Loucy (cell line): ENCODE data around the gene SLC4A8.

Source experiments
- CTCF ChIP-seq: fragments of 200-600 bp; sonication (generic); conservative IDR thresholded peaks from 2 replicates; pipeline ENCODE4 v1.5.1; 2014; ENCODE audit warnings: mild to moderate bottlenecking, antibody characterized with exemption, low read length
- EZH2phosphoT487 ChIP-seq: fragments of 200-600 bp; IDR thresholded peaks from 2 replicates; pipeline ENCODE4 v1.6.1; 2018; ENCODE audit warnings: antibody characterized with exemption, mild to moderate bottlenecking, moderate library complexity, borderline replicate concordance

- TF ChIP-seq CTCF: no peak
- no peak for TF ChIP-seq EZH2phosphoT487
These were observed 17.0 kb downstream of the SLC4A8 start for GRCh38 chr12:51441583-51441982.
